Measurements from ENCODE around the gene C21orf91.

DNA sequence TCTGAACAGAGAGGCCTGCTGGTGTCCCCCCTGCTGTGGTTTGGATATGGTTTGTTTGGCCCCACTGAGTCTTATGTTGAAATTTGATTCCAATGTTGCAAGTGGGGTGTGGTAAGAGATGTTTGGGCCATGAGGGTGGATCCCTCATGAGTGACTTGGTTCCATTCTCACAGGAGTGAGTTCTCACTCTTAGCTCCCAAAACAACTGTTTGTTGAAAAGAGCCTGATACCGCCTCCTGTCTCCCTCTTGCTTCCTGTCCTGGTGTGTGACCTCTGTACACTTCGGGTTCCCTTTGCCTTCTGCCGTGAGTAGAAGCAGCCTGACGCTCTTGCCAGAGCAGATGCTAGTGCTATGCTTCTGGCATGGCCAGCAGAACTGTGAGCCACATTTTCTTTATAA lies 60.5 kb downstream of the C21orf91 start:
- TF ChIP-seq, protein P1, sequence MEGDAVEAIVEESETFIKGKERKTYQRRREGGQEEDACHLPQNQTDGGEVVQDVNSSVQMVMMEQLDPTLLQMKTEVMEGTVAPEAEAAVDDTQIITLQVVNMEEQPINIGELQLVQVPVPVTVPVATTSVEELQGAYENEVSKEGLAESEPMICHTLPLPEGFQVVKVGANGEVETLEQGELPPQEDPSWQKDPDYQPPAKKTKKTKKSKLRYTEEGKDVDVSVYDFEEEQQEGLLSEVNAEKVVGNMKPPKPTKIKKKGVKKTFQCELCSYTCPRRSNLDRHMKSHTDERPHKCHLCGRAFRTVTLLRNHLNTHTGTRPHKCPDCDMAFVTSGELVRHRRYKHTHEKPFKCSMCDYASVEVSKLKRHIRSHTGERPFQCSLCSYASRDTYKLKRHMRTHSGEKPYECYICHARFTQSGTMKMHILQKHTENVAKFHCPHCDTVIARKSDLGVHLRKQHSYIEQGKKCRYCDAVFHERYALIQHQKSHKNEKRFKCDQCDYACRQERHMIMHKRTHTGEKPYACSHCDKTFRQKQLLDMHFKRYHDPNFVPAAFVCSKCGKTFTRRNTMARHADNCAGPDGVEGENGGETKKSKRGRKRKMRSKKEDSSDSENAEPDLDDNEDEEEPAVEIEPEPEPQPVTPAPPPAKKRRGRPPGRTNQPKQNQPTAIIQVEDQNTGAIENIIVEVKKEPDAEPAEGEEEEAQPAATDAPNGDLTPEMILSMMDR (IDR thresholded peaks at IDR 0.05) = no peak
- TF ChIP-seq POLR2A (IDR thresholded peaks at IDR 0.05) = no peak

Measured in prostate gland (tissue), 2 donors.